Measurements from ENCODE around the gene LRIF1. TPM values are rescaled to one million over a fixed set of nuclear protein-coding genes. Genes with fewer than 3 reads are reported as not detected.

Gene LRIF1
- 6.8 and 13.1 TPM in 2 replicates for total RNA-seq (2012; rRNA removed)
- 5.4 and 6.4 TPM in 2 replicates for polyA plus RNA-seq (2012; rRNA removed)
- polyA plus RNA-seq (2012; cell fraction: cytosol; rRNA removed) = 0.81 and 1.4 TPM in 2 replicates
- polyA plus RNA-seq (2012; cell fraction: nucleus; rRNA removed; ENCODE audit: low replicate concordance) = 0.71 and 3.3 TPM in 2 replicates
- Bru-seq, nascent RNA = percentile 81 among the genes with signal in this experiment
- percentile 76 among the genes with signal in this experiment for BruChase-seq, experiment 1, labeled RNA remaining after a 6-hour chase
- BruChase-seq, experiment 2, labeled RNA remaining after a 2-hour chase = percentile 82 among the genes with signal in this experiment
- long read RNA-seq, transcript LRIF1-202 (3 exons, 1,796 nt) = major isoform, 5 of 13 reads
- long read RNA-seq, partial matches to known transcripts = 2 of 13 reads
- long read RNA-seq, other reads (novel, unspliced or antisense) = 2 of 13 reads

- no peaks in the 10 kb centered on the region for H3K27me3 ChIP-seq (ENCODE audit: control insufficient read depth, insufficient read depth, low read length)
- no peak within 1 kb of the TSS for H2BK20ac ChIP-seq (ENCODE audit: low read depth, low read length)
- intact Hi-C loops (cut with micrococcal nuclease) = no loop called here
- 4% methylated on average over 22 of the region's 54 CpGs; no CpG with 5 or more reads in 1 of the 2 experiments for WGBS, 2 experiments (ENCODE audit: extremely low coverage in 2 of 2, insufficient read length in 1 of 2)
- no peaks in the 10 kb centered on the region for H3K9me3 ChIP-seq (ENCODE audit: control insufficient read depth, insufficient read depth, low read length)
- H3K18ac ChIP-seq (ENCODE audit: low read depth, low read length) = peak within 1 kb of the TSS; percentile 0; the same call in 1 of the 2 replicates
- peak within 1 kb of the TSS; percentile 38 for H3K4me2 ChIP-seq (ENCODE audit: low read depth, low read length)
- peaks cover 0 to 4% of the 10 kb centered on the region in 2 experiments; a peak in 1 of 4 replicates for H3K79me1 ChIP-seq (ENCODE audit: low read depth in 1 of 2, low read length in 2 of 2)
- dilution Hi-C loops (cut with HindIII; ENCODE audit: low sequenced_read_pairs, unreplicated experiment) = no loop called here
- peak within 1 kb of the TSS; percentile 79 for H3K4ac ChIP-seq (ENCODE audit: low read depth, low read length)
- H3K4me1 ChIP-seq (ENCODE audit: control insufficient read depth, insufficient read depth, low read length) = no peaks in the 10 kb centered on the region
- H4K20me1 ChIP-seq (ENCODE audit: insufficient read depth, low read length) = no peaks in the 10 kb centered on the region
- H3K9me1 ChIP-seq (ENCODE audit: insufficient read depth, low read length) = no peaks in the 10 kb centered on the region
- H2AK5ac ChIP-seq (ENCODE audit: low read depth, low read length) = no peak within 1 kb of the TSS
- in situ Hi-C loops (cut with MboI; ENCODE audit: low sequenced_read_pairs) = no loop called here
- peak within 1 kb of the TSS; percentile 87 for H2AK9ac ChIP-seq (replicated peaks; ENCODE audit: low read depth, low read length, poor library complexity)
- no TSS peak for BruUV-seq (replicated peaks)
- peak within 1 kb of the TSS; percentile 95 for H2AFZ ChIP-seq (replicated peaks; ENCODE audit: low read length, poor library complexity)
- H3K4me3 ChIP-seq (ENCODE audit: insufficient read depth, low read depth, low read length) = peak within 1 kb of the TSS; percentile 58
- peak within 1 kb of the TSS; percentile 66; the same call in 1 of the 2 replicates for H3K56ac ChIP-seq (ENCODE audit: extremely low read depth, insufficient read depth, low read length)
- DNase-seq = peak; percentile 99
- no peaks in the 10 kb centered on the region for H3K36me3 ChIP-seq (ENCODE audit: control insufficient read depth, insufficient read depth, low read length)
- ChIA-PET POLR2A (ENCODE audit: unreplicated experiment) (interaction anchor here (0.5 kb wide), 1 partner anchor 14 kb away, joined by 3 read pairs; no protein-coding TSS in a partner anchor), CTCF (interaction anchor here (1.0 to 1.1 kb wide), 2 partner anchors 12 to 29 kb away, joined by 3 to 4 read pairs; no protein-coding TSS in a partner anchor)
- peak within 1 kb of the TSS; percentile 41 for H3K27ac ChIP-seq (ENCODE audit: insufficient read depth, low read length)
- H4K5ac ChIP-seq (ENCODE audit: low read depth, low read length) = peak within 1 kb of the TSS; percentile 65
- H2BK15ac ChIP-seq (ENCODE audit: low read depth, low read length) = no peak within 1 kb of the TSS
- peak; percentile 99 for ATAC-seq (ENCODE audit: low read depth)
- peak within 1 kb of the TSS; percentile 52 for H2BK5ac ChIP-seq (ENCODE audit: low read depth, low read length, poor library complexity, severe bottlenecking)
- no peak within 1 kb of the TSS for H2BK120ac ChIP-seq (ENCODE audit: low read depth, low read length)
- peak within 1 kb of the TSS; percentile 37 for H3K9ac ChIP-seq (ENCODE audit: low read depth, low read length)
- H3K23ac ChIP-seq (ENCODE audit: low read depth, low read length) = peak within 1 kb of the TSS; percentile 93
- peak within 1 kb of the TSS; percentile 90 for H4K8ac ChIP-seq (ENCODE audit: low read depth in 2 of 2, low read length in 2 of 2)
- H3K14ac ChIP-seq (replicated peaks; ENCODE audit: low read depth, low read length) = peak within 1 kb of the TSS; percentile 78
- peak within 1 kb of the TSS; percentile 65 for H4K91ac ChIP-seq (ENCODE audit: insufficient read depth, low read depth, low read length)
- peak; percentile 65; the same call in 1 of the 2 replicates for TF ChIP-seq MAZ (IDR thresholded peaks at IDR 0.05; ENCODE audit: borderline replicate concordance, low read depth, low read length)
- peak; percentile 42 for TF ChIP-seq CTCF (conservative IDR thresholded peaks at IDR 0.05; ENCODE audit: low read depth, low read length)
- TF ChIP-seq POLR2A (IDR thresholded peaks at IDR 0.05; ENCODE audit: low read depth, low read length) = peak; percentile 97
- TF ChIP-seq RAD21 (IDR thresholded peaks at IDR 0.05; ENCODE audit: low read length) = no peak
- TF ChIP-seq CEBPB (IDR thresholded peaks at IDR 0.05; ENCODE audit: low read depth, low read length) = peak; percentile 99
- TF ChIP-seq FOS (IDR thresholded peaks at IDR 0.05; ENCODE audit: low read depth, low read length) = 0 out of 2 replicates have a peak, but pooled peaks have one; percentile 2
- no peak for TF ChIP-seq BHLHE40 (IDR thresholded peaks at IDR 0.05; ENCODE audit: low read depth, low read length)
- no peak for TF ChIP-seq SMC3 (IDR thresholded peaks at IDR 0.05; ENCODE audit: low read depth, low read length)
These were observed at the start of gene LRIF1 for GRCh38 chr1:110963691-110964454. Gene LRIF1 (minus strand): TSS chr1:110963922. CDS start chr1:110963688, 234 bp downstream.
